Rectal smooth muscle tissue (tissue), 1 donor: ENCODE measurements around the gene NPSR1.
"Not testable (repeated sequence)": the region's sequence is repeated elsewhere in the genome, so short reads cannot be mapped to it uniquely, and the experiment has no call there.

Experiments used
- H3K27ac ChIP-seq: one replicate; pipeline ENCODE4 v1.7.0; 2013; ENCODE audit warnings: low read depth, low read length, inconsistent platforms
- H3K27me3 ChIP-seq: one replicate; pipeline ENCODE4 v1.7.0; 2013; ENCODE audit warnings: low read length; ENCODE audit not compliant: control insufficient read depth, insufficient read depth
- H3K36me3 ChIP-seq: one replicate; pipeline ENCODE4 v1.7.0; 2013; ENCODE audit warnings: low read length; ENCODE audit not compliant: control insufficient read depth, insufficient read depth
- H3K4me1 ChIP-seq: one replicate; pipeline ENCODE4 v1.7.0; 2013; ENCODE audit warnings: low read length; ENCODE audit not compliant: control insufficient read depth, insufficient read depth
- H3K4me3 ChIP-seq: one replicate; pipeline ENCODE4 v1.7.0; 2013; ENCODE audit warnings: low read length
- H3K9ac ChIP-seq: one replicate; pipeline ENCODE4 v1.7.0; 2013; ENCODE audit warnings: low read length

NPSR1 gene

GRCh38 chr7:34845666-34846361, 187.8 kb downstream of the NPSR1 start:
- H3K4me3 ChIP-seq, result no peak overlapping the region

GRCh38 chr7:34846976-34847375, 189.0 kb downstream of the NPSR1 start:
- H3K27me3 ChIP-seq, result no peaks in the 10 kb centered on the region

More at GRCh38 chr7:34845666-34846361, 187.8 kb downstream of the NPSR1 start:
- Histone ChIP-seq H3K36me3 (no peaks in the 10 kb centered on the region), H3K27me3 (no peaks in the 10 kb centered on the region), H3K4me1 (no peaks in the 10 kb centered on the region), H3K9ac (no peak overlapping the region), H3K27ac (no peak overlapping the region)

GRCh38 chr7:34848670-34849069, 190.7 kb downstream of the NPSR1 start:
- Histone ChIP-seq H3K27me3 (no peaks in the 10 kb centered on the region), H3K4me1 (no peaks in the 10 kb centered on the region), H3K36me3 (no peaks in the 10 kb centered on the region), H3K27ac (no peak overlapping the region), H3K9ac (no peak overlapping the region), H3K4me3 (no peak overlapping the region)

More at GRCh38 chr7:34846976-34847375, 189.0 kb downstream of the NPSR1 start:
- H3K27ac ChIP-seq, result no peak overlapping the region
- H3K36me3 ChIP-seq, result no peaks in the 10 kb centered on the region
- H3K9ac ChIP-seq, result no peak overlapping the region
- no peak overlapping the region for H3K4me3 ChIP-seq
- H3K4me1 ChIP-seq, result no peaks in the 10 kb centered on the region

GRCh38 chr7:34849163-34849960, 191.3 kb downstream of the NPSR1 start:
- H3K27me3 ChIP-seq, result no peaks in the 10 kb centered on the region
- H3K27ac ChIP-seq, result no peak overlapping the region
- no peak overlapping the region for H3K4me3 ChIP-seq
- no peaks in the 10 kb centered on the region for H3K36me3 ChIP-seq
- H3K9ac ChIP-seq, result no peak overlapping the region
- no peaks in the 10 kb centered on the region for H3K4me1 ChIP-seq

GRCh38 chr7:34849986-34850385, 192.0 kb downstream of the NPSR1 start:
- Histone ChIP-seq H3K4me3 (no peak overlapping the region), H3K4me1 (no peaks in the 10 kb centered on the region), H3K27me3 (no peaks in the 10 kb centered on the region), H3K27ac (no peak overlapping the region), H3K9ac (no peak overlapping the region), H3K36me3 (no peaks in the 10 kb centered on the region)

GRCh38 chr7:34850681-34851080, 192.7 kb downstream of the NPSR1 start:
- H3K4me1 ChIP-seq, result no peaks in the 10 kb centered on the region
- H3K27ac ChIP-seq, result no peak overlapping the region
- no peaks in the 10 kb centered on the region for H3K27me3 ChIP-seq
- no peak overlapping the region for H3K4me3 ChIP-seq
- H3K9ac ChIP-seq, result no peak overlapping the region
- no peaks in the 10 kb centered on the region for H3K36me3 ChIP-seq

GRCh38 chr7:34851431-34851830, 193.4 kb downstream of the NPSR1 start:
- H3K36me3 ChIP-seq, result no peaks in the 10 kb centered on the region
- H3K9ac ChIP-seq, result no peak overlapping the region
- no peaks in the 10 kb centered on the region for H3K27me3 ChIP-seq
- H3K27ac ChIP-seq, result no peak overlapping the region
- H3K4me1 ChIP-seq, result no peaks in the 10 kb centered on the region
- no peak overlapping the region for H3K4me3 ChIP-seq

GRCh38 chr7:34858444-34858843, 200.4 kb downstream of the NPSR1 start:
- not testable (repeated sequence) for H3K4me3 ChIP-seq, H3K27me3 ChIP-seq, H3K27ac ChIP-seq, H3K36me3 ChIP-seq, H3K9ac ChIP-seq, H3K4me1 ChIP-seq

GRCh38 chr7:34859281-34859680, 201.3 kb downstream of the NPSR1 start:
- H3K27ac ChIP-seq, H3K4me3 ChIP-seq, H3K27me3 ChIP-seq, H3K36me3 ChIP-seq, H3K4me1 ChIP-seq, H3K9ac ChIP-seq: not testable (repeated sequence)

- H3K36me3 ChIP-seq, H3K27ac ChIP-seq, H3K9ac ChIP-seq, H3K27me3 ChIP-seq, H3K4me3 ChIP-seq, H3K4me1 ChIP-seq: not testable (repeated sequence)
Measured at GRCh38 chr7:34866222-34866621, 208.2 kb downstream of the NPSR1 start.

- not testable (repeated sequence) for H3K4me3 ChIP-seq, H3K36me3 ChIP-seq, H3K9ac ChIP-seq, H3K27ac ChIP-seq, H3K4me1 ChIP-seq, H3K27me3 ChIP-seq
Measured at GRCh38 chr7:34867341-34867740, 209.3 kb downstream of the NPSR1 start.

- H3K36me3 ChIP-seq, H3K9ac ChIP-seq, H3K27ac ChIP-seq, H3K4me1 ChIP-seq, H3K4me3 ChIP-seq, H3K27me3 ChIP-seq: not testable (repeated sequence)
Measured at GRCh38 chr7:34868602-34869001, 210.6 kb downstream of the NPSR1 start.

GRCh38 chr7:34869057-34869456, 211.0 kb downstream of the NPSR1 start:
- no peaks in the 10 kb centered on the region for H3K36me3 ChIP-seq
- no peak overlapping the region for H3K4me3 ChIP-seq
- no peak overlapping the region for H3K27ac ChIP-seq
- no peak overlapping the region for H3K9ac ChIP-seq
- no peaks in the 10 kb centered on the region for H3K27me3 ChIP-seq
- no peaks in the 10 kb centered on the region for H3K4me1 ChIP-seq
